ENCODE results near the gene STX18.
A peak's percentile ranks its signal among the peaks of the same experiment; 100 is the strongest.
"Not testable (repeated sequence)": the region's sequence is repeated elsewhere in the genome, so short reads cannot be mapped to it uniquely, and the experiment has no call there.

STX18 gene

GRCh38 chr4:4541661-4542570 lies at the start of gene STX18:
TSS of gene STX18 (minus strand) at chr4:4542048. CDS start at chr4:4541964, 84 bp downstream.
- DNase-seq (ENCODE audit: low read depth, low spot score): peak; percentile 69

DNA sequence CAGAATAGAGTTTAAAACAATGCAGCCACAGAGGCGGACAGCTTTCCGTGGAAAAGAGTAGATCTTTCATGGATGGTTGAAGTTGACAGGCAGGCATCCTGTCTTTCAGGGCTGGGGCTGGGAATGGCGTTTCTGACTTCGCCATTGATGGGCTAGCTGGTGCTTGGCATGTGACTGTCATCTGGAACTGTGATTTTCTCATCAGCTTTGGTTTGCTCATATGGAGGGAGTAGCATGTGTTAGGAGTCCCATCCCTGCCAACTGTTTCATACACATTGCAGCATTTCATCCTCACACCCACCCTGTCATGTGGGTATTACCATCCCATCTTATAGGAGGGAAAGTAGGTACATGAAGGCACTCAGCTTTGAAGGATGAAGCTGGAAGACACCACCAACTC lies 49.2 kb upstream of the STX18 start:
- DNase-seq (ENCODE audit: low read depth, low spot score): no peak

DNA sequence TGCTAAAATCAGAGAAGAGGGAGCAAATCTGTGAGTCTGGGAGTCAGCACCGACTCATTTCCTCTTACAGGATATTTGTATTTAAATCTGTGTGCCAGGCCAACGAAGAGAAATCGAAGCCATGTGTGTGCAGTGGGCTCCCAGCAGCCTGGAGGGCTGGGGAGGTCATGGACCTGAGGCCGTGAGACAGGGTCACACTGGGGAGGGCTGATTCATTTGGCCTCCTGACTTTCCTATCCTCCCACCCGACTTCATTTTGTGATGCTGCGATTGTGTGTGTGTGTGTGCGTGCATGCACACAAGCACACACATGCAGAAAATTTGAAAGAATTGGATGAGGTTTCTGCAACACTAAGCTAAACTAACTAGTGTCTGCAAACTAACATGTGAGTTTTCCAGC lies 48.7 kb upstream of the STX18 start:
- DNase-seq (ENCODE audit: low read depth, low spot score): no peak

GRCh38 chr4:4585012-4585670 lies 43.3 kb upstream of the STX18 start:
- DNase-seq (ENCODE audit: low read depth, low spot score): no peak

DNA sequence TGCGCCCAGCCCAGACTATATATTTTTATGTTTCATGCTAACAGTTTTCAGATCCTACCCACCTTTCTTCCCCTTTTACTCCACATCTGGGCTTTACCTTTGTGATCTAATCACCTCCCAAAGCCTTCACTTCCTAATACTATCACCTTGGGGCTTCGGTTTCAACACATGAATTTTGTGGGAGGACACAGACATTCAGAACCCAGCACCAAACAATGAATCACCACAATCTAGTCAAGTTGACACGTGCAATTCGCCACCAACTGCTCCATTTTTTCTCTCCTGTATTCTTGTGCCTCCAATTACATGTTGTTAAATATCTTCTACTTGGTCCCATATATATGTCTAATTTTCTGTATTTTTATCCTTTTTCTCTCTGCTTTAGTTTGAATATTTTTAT lies 41.8 kb upstream of the STX18 start:
- DNase-seq (ENCODE audit: low read depth, low spot score): no peak

DNA sequence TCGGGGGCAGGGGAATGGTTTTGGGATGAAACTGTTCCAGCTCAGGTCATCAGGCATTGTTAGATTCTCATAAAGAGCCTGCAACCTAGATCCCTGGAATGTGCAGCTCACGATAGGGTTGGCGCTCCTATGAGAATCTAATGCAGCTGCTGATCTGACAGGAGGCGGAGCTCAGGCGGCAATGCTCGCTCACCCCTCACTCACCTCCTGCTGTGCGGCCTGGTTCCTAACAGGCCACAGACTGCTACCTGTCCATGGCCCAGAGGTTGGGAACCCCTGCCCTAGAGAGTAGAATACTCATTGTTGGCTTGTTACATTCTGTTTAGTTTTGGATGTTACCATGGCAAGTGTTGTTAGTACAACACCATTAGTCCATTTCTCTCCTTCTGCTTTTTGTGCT lies 40.8 kb upstream of the STX18 start:
- DNase-seq (ENCODE audit: low read depth, low spot score): no peak

- no peak for DNase-seq (ENCODE audit: low read depth, low spot score)
Measured at GRCh38 chr4:4580494-4580893, 38.6 kb upstream of the STX18 start.

GRCh38 chr4:4578981-4579380 lies 37.1 kb upstream of the STX18 start:
- DNase-seq (ENCODE audit: low read depth, low spot score): no peak

GRCh38 chr4:4577359-4577875 lies 35.6 kb upstream of the STX18 start:
- no peak for DNase-seq (ENCODE audit: low read depth, low spot score)

DNA sequence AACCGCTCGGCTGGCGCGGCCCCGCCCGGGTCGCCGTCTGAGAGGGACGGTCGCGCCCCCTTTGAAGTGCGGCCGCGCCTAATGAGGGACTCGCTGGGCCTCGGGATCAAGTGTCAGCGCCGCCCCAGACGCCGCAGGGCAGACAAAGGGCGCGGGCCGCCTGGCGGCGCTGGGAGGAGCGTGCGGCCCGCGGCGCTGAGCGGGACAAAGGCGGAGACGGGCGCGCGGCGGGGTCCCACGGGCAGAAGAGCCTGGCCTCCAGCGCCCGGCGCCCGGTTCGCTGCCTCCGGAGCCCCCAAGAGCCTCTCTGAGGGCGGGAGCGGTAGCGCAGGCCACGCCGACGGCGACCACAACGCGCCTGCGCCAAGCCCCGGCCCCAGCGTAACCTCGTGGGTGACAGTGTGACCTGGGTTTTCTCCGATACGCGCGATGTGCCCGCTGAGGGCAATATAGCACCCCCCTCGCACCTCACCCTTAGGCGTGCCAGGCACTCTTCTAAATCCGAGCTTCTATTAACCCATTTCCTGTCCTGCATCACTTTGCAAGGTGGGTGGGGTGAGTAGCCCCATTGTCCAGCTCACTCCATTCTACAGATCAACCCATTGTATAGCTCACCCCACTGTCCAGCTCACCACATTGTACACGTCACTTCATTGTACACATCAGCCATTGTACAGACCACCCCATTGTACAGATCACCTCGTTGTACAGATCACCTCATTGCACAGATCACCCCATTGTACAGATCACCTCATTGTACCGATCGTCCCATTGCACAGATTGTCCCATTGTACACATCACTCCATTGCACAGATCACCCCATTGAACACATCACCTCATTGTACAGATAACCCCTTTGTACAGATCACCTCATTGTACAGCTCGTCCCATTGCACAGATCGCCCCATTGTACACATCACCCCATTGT lies 33.7 kb upstream of the STX18 start:
- peak; percentile 24 for DNase-seq (ENCODE audit: low read depth, low spot score)

DNA sequence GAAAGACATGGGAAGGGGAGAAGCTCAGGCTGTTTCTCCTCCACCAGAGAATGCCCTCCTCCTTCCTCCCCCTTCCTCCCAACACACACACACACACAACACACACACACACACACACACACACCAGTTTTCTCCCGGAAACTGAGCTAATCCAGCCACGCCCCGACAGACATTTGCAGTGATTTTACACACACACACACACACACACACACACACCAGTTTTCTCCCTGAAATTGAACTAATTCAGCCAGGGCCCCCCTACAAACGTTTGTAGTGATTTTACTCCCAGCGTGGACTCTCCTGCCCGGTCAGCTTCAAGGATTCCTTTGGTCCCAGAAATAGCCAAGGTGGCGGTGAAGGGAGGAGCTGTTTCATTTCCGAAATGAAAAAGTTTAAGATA lies 32.9 kb upstream of the STX18 start:
- no peak for DNase-seq (ENCODE audit: low read depth, low spot score)

GRCh38 chr4:4574052-4574451 lies 32.2 kb upstream of the STX18 start:
- no peak for DNase-seq (ENCODE audit: low read depth, low spot score)

- no peak for DNase-seq (ENCODE audit: low read depth, low spot score)
Measured at GRCh38 chr4:4572821-4573220, 31.0 kb upstream of the STX18 start.

- DNase-seq (ENCODE audit: low read depth, low spot score): not testable (repeated sequence)
Measured at GRCh38 chr4:4569861-4570260, 28.0 kb upstream of the STX18 start.

DNA sequence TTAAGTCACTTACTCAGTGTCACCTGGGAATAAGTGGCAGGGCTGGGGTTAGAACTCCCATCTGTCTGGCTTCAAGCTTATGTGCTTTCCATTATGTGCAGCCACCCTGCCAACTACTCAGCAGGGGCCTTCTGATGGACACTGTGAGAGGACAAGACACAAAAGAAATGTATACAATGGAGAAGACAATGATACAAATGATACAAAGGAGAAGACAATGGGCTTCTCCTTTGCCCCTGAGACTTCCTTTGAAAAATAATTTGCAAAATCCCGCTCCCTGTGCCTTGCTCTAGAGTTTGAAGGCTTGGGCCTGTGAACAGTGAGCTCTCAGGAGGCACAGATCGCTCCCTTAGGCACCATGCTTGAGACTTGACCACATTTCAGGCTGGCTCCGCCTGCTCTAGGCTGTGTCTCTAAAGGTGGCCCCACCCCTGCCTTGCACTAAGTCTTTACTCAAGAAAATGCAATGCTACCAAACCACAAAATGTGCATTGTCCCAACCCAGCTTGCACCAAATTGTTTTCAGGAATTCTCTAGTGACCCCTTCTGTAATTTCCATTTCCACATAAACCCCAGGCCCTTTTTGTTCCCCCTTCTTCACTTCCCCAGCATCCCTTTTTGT lies 27.1 kb upstream of the STX18 start:
- no peak for DNase-seq (ENCODE audit: low read depth, low spot score)

GRCh38 chr4:4566359-4566758 lies 24.5 kb upstream of the STX18 start:
- DNase-seq (ENCODE audit: low read depth, low spot score): not testable (repeated sequence)

GRCh38 chr4:4564522-4564921 lies 22.7 kb upstream of the STX18 start:
- no peak for DNase-seq (ENCODE audit: low read depth, low spot score)

- DNase-seq (ENCODE audit: low read depth, low spot score): no peak
Measured at GRCh38 chr4:4560642-4561041, 18.8 kb upstream of the STX18 start.

DNA sequence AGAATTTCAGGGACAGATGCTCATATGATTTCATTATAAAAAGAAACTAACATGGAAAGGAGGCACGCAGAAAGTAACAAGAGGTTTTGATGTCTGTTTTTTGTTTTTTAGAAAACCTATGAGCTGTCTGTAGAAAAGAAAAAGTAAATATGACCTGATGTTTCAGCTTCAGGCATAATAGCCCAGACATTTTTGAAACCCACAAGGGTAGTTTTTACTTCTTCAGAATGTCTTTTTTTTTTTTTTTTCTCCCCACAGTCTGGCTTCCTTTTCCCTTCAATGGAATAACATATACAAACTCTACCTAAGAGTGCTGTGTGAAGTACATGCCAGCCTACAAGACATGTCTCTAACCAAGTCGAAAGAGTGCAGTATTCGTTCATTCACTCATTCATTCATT lies 18.3 kb upstream of the STX18 start:
- no peak for DNase-seq (ENCODE audit: low read depth, low spot score)

- DNase-seq (ENCODE audit: low read depth, low spot score): no peak
Measured at GRCh38 chr4:4559596-4559995, 17.7 kb upstream of the STX18 start.

GRCh38 chr4:4558881-4559280 lies 17.0 kb upstream of the STX18 start:
- DNase-seq (ENCODE audit: low read depth, low spot score): no peak

Data from activated naive CD8-positive, alpha-beta T cell treated with anti-CD3 and anti-CD28 coated beads, Interleukin-2, amount 50 U/mL, for 16 hours (primary cell).